ENCODE results near the gene EFCAB11. TPM values are rescaled to one million over a fixed set of nuclear protein-coding genes. Genes with fewer than 3 reads are reported as not detected.

The EFCAB11 gene
- total and polyA plus RNA-seq, 2 of the 8 experiments (the other 6 are each of a cell fraction or from before 2014, with no cell fraction given) = 6.8 to 12.8 TPM

GRCh38 chr14:89992273-89992672 is 37.7 kb upstream of the EFCAB11 start:
- Histone ChIP-seq H3K27ac (ENCODE audit: low read depth, low read length) (no peak overlapping the region), H4K91ac (replicated peaks; ENCODE audit: insufficient read length, low read length) (no peak overlapping the region), H3K14ac (ENCODE audit: insufficient read length) (no peak overlapping the region), H3K4me2 (ENCODE audit: insufficient read depth in 1 of 2, low read depth in 2 of 2, low read length in 2 of 2) (no peak overlapping the region), H2BK12ac (ENCODE audit: low read depth, low read length) (no peak overlapping the region), H3K23ac (ENCODE audit: insufficient read length) (no peak overlapping the region), H2AK5ac (ENCODE audit: low read depth, low read length) (no peak overlapping the region), H3K4ac (replicated peaks; ENCODE audit: insufficient read length, low read depth, low read length) (no peak overlapping the region), H2BK5ac (ENCODE audit: low read depth, low read length) (no peak overlapping the region), H3K18ac (ENCODE audit: extremely low read depth, low read length) (no peak overlapping the region), H3K27me3 (replicated peaks in 1 of 4; ENCODE audit: control insufficient read depth in 3 of 4, extremely low read depth in 1 of 4, insufficient read depth in 3 of 4, low read length in 3 of 4) (no peaks in the 10 kb centered on the region), H4K20me1 (replicated peaks in 1 of 2; ENCODE audit: control insufficient read depth in 1 of 2, insufficient read depth in 2 of 2, low read length in 2 of 2) (peaks cover 0 to 5% of the 10 kb centered on the region in 2 experiments), H3K56ac (replicated peaks; ENCODE audit: insufficient read length, low read depth, low read length) (no peak overlapping the region), H3K36me3 (ENCODE audit: control insufficient read depth in 2 of 4, insufficient read depth in 4 of 4, low read length in 3 of 4) (peaks cover 0 to 57% (median 22%) of the 10 kb centered on the region in 4 experiments; a peak in 5 of 8 replicates), H3K4me1 (replicated peaks in 1 of 4; ENCODE audit: control insufficient read depth in 3 of 4, insufficient read depth in 4 of 4, low read length in 3 of 4) (peaks cover 0 to 3% (median 1%) of the 10 kb centered on the region in 4 experiments; a peak in 1 of 7 replicates), H3K9ac (replicated peaks in 1 of 4; ENCODE audit: extremely low read depth in 1 of 4, low read depth in 3 of 4, low read length in 3 of 4) (no peak overlapping the region), H3K23me2 (ENCODE audit: low read depth, low read length) (no peaks in the 10 kb centered on the region), H2BK120ac (replicated peaks; ENCODE audit: low read depth, low read length) (no peak overlapping the region), H3K9me3 (ENCODE audit: insufficient read depth in 2 of 2, low read depth in 1 of 2, low read length in 1 of 2) (no peaks in the 10 kb centered on the region), H3K4me3 (ENCODE audit: extremely low read depth in 1 of 4, insufficient read depth in 2 of 4, low read depth in 3 of 4, low read length in 4 of 4) (no peak overlapping the region), H3K79me2 (ENCODE audit: control insufficient read depth in 1 of 2, insufficient read depth in 2 of 2, low read length in 2 of 2) (no peaks in the 10 kb centered on the region), H4K8ac (ENCODE audit: extremely low read depth, insufficient read depth, low read length) (no peak overlapping the region), H3K79me1 (ENCODE audit: low read depth, low read length) (no peaks in the 10 kb centered on the region), H2AFZ (ENCODE audit: low read length) (no peak overlapping the region), H4K5ac (ENCODE audit: insufficient read length, low read depth, low read length) (no peak overlapping the region), H2BK15ac (ENCODE audit: low read length) (no peak overlapping the region), H2BK20ac (ENCODE audit: low read length) (no peak overlapping the region)
- DNase-seq (ENCODE audit: low read depth in 1 of 2, low spot score in 2 of 2) = no peak
- 83% methylated on average over 3 of the region's 3 CpGs; no CpG with 5 or more reads in 1 of the 2 experiments for WGBS, 2 experiments (ENCODE audit: extremely low coverage in 1 of 2, insufficient coverage in 1 of 2, insufficient read length in 1 of 2, insufficient replicate concordance in 2 of 2, low coverage in 1 of 2, low lambda C conversion rate in 2 of 2, missing lambda C conversion rate in 1 of 2)
- CTCF ChIA-PET (ENCODE audit: partially characterized antibody) = interaction anchor here (0.6 to 1.4 kb wide), 4 partner anchors 16 to 242 kb away, joined by 3 to 6 read pairs (median 3); no protein-coding TSS in a partner anchor
- POLR2A ChIA-PET (ENCODE audit: partially characterized antibody) = interaction anchor here (1.2 kb wide), 1 partner anchor 11 kb away, joined by 3 read pairs; no protein-coding TSS in a partner anchor
- FAIRE-seq = no peak
- TF ChIP-seq HDAC6 (IDR thresholded peaks at IDR 0.05; ENCODE audit: low read depth, low read length) (no peak), TBP (IDR thresholded peaks at IDR 0.05; ENCODE audit: low read depth, low read length) (no peak), ATF3 (IDR thresholded peaks at IDR 0.05; ENCODE audit: insufficient read depth, low read depth, low read length) (no peak), RBBP5 (IDR thresholded peaks at IDR 0.05; ENCODE audit: borderline replicate concordance, low read depth, low read length) (no peak), CREB1 (IDR thresholded peaks at IDR 0.05) (no peak), SUZ12 (IDR thresholded peaks at IDR 0.05; ENCODE audit: low read length) (no peak), CBX8 (IDR thresholded peaks at IDR 0.05; ENCODE audit: borderline replicate concordance, low read depth, low read length) (no peak), GTF2F1 (IDR thresholded peaks at IDR 0.05; ENCODE audit: borderline replicate concordance, low read depth, low read length) (no peak), EZH2 (IDR thresholded peaks at IDR 0.05; ENCODE audit: low read depth, low read length, severe bottlenecking) (no peak), E2F6 (IDR thresholded peaks at IDR 0.05) (no peak), KDM5A (IDR thresholded peaks at IDR 0.05; ENCODE audit: low read length) (no peak), KDM4A (IDR thresholded peaks at IDR 0.05; ENCODE audit: low read depth, low read length, severe bottlenecking) (no peak), NANOG (IDR thresholded peaks at IDR 0.05; ENCODE audit: insufficient read depth, low read depth, low read length, poor library complexity, severe bottlenecking) (no peak)
